Measurements from ENCODE around the gene FBXW8. TPM values are rescaled to one million over a fixed set of nuclear protein-coding genes. Genes with fewer than 3 reads are reported as not detected.

The FBXW8 gene
- polyA plus RNA-seq, 1 donor (not counting 4 experiments of a cell fraction or from before 2014, with no cell fraction given) = 5.0 TPM

GRCh38 chr12:116955382-116956021 is 44.8 kb downstream of the FBXW8 start:
- TF ChIP-seq EZH2 (IDR thresholded peaks at IDR 0.05; ENCODE audit: low read length) = no peak
- TF ChIP-seq CTCF (optimal IDR thresholded peaks at IDR 0.05 in 1 of 3, IDR thresholded peaks at IDR 0.05 in 1 of 3, conservative IDR thresholded peaks at IDR 0.05 in 1 of 3; ENCODE audit: extremely low read depth in 1 of 3, insufficient read depth in 2 of 3, low read length in 3 of 3) = peak; percentile 55 to 78 (median 62)
- dilution Hi-C loops (cut with MboI; ENCODE audit: extremely low pct_ligation_motif_present, low sequenced_read_pairs) = no loop called here
- no peak overlapping the region for H3K27ac ChIP-seq (ENCODE audit: control insufficient read depth, insufficient read depth, low read length)
- peak; percentile 30 for DNase-seq (ENCODE audit: low read depth, low spot score)
- no peaks in the 10 kb centered on the region for H3K4me1 ChIP-seq (ENCODE audit: control insufficient read depth, extremely low read depth, insufficient read depth, low read length)
- no peak overlapping the region for H2AFZ ChIP-seq (ENCODE audit: control insufficient read depth, low read length)
- no peaks in the 10 kb centered on the region for H3K27me3 ChIP-seq (ENCODE audit: control insufficient read depth, extremely low read depth, insufficient read depth, low read length)
- H3K4me3 ChIP-seq (ENCODE audit: control insufficient read depth in 2 of 3, extremely low read depth in 1 of 3, insufficient read depth in 2 of 3, low read depth in 1 of 3, low read length in 3 of 3) = no peak overlapping the region
- H3K4me2 ChIP-seq (ENCODE audit: control insufficient read depth, extremely low read depth, insufficient read depth, low read depth, low read length) = no peak overlapping the region
- H3K9me1 ChIP-seq (ENCODE audit: control insufficient read depth, extremely low read depth, insufficient read depth, low read length) = no peaks in the 10 kb centered on the region
- peaks cover 0 to 4% of the 10 kb centered on the region in 2 experiments for H3K36me3 ChIP-seq (ENCODE audit: control insufficient read depth in 2 of 2, extremely low read depth in 1 of 2, insufficient read depth in 2 of 2, low read length in 2 of 2)
- no peak overlapping the region for H3K9ac ChIP-seq (ENCODE audit: control insufficient read depth, extremely low read depth, insufficient read depth, low read length)
- H3K9me3 ChIP-seq (ENCODE audit: control insufficient read depth, low read depth, low read length) = no peaks in the 10 kb centered on the region
- FAIRE-seq = peak; percentile 81
- H3K79me2 ChIP-seq (ENCODE audit: control insufficient read depth, insufficient read depth, low read length) = no peaks in the 10 kb centered on the region
- H4K20me1 ChIP-seq (ENCODE audit: control insufficient read depth, extremely low read depth, insufficient read depth, low read length) = no peaks in the 10 kb centered on the region

GRCh38 chr12:116958402-116959197 is 47.9 kb downstream of the FBXW8 start:
- H3K9me3 ChIP-seq (ENCODE audit: control insufficient read depth, low read depth, low read length) = no peaks in the 10 kb centered on the region
- H3K27ac ChIP-seq (ENCODE audit: control insufficient read depth, insufficient read depth, low read length) = no peak overlapping the region
- no peaks in the 10 kb centered on the region for H3K9me1 ChIP-seq (ENCODE audit: control insufficient read depth, extremely low read depth, insufficient read depth, low read length)
- H3K9ac ChIP-seq (ENCODE audit: control insufficient read depth, extremely low read depth, insufficient read depth, low read length) = no peak overlapping the region
- no peaks in the 10 kb centered on the region for H4K20me1 ChIP-seq (ENCODE audit: control insufficient read depth, extremely low read depth, insufficient read depth, low read length)
- no peak for TF ChIP-seq CTCF (optimal IDR thresholded peaks at IDR 0.05 in 1 of 3, IDR thresholded peaks at IDR 0.05 in 1 of 3, conservative IDR thresholded peaks at IDR 0.05 in 1 of 3; ENCODE audit: extremely low read depth in 1 of 3, insufficient read depth in 2 of 3, low read length in 3 of 3)
- TF ChIP-seq EZH2 (IDR thresholded peaks at IDR 0.05; ENCODE audit: low read length) = no peak
- H3K36me3 ChIP-seq (ENCODE audit: control insufficient read depth in 2 of 2, extremely low read depth in 1 of 2, insufficient read depth in 2 of 2, low read length in 2 of 2) = no peaks in the 10 kb centered on the region
- no peak overlapping the region for H3K4me2 ChIP-seq (ENCODE audit: control insufficient read depth, extremely low read depth, insufficient read depth, low read depth, low read length)
- H3K4me1 ChIP-seq (ENCODE audit: control insufficient read depth, extremely low read depth, insufficient read depth, low read length) = no peaks in the 10 kb centered on the region
- DNase-seq (ENCODE audit: low read depth, low spot score) (no peak), FAIRE-seq (no peak)
- no peak overlapping the region for H3K4me3 ChIP-seq (ENCODE audit: control insufficient read depth in 2 of 3, extremely low read depth in 1 of 3, insufficient read depth in 2 of 3, low read depth in 1 of 3, low read length in 3 of 3)
- no peaks in the 10 kb centered on the region for H3K27me3 ChIP-seq (ENCODE audit: control insufficient read depth, extremely low read depth, insufficient read depth, low read length)
- dilution Hi-C loops (cut with MboI; ENCODE audit: extremely low pct_ligation_motif_present, low sequenced_read_pairs) = no loop called here
- no peak overlapping the region for H2AFZ ChIP-seq (ENCODE audit: control insufficient read depth, low read length)
- H3K79me2 ChIP-seq (ENCODE audit: control insufficient read depth, insufficient read depth, low read length) = no peaks in the 10 kb centered on the region

Measured in keratinocyte (primary cell).